GM12874 (cell line): ENCODE measurements around the gene ABTB2.

ENCODE experiments used
- TF ChIP-seq, protein P1 (sequence below): IDR thresholded peaks from 2 replicates; pipeline ENCODE4 v1.5.1; 2011; ENCODE audit warnings: low read depth, mild to moderate bottlenecking, control low read depth, low read length, moderate library complexity; ENCODE audit not compliant: insufficient read depth

ABTB2 gene

DNA sequence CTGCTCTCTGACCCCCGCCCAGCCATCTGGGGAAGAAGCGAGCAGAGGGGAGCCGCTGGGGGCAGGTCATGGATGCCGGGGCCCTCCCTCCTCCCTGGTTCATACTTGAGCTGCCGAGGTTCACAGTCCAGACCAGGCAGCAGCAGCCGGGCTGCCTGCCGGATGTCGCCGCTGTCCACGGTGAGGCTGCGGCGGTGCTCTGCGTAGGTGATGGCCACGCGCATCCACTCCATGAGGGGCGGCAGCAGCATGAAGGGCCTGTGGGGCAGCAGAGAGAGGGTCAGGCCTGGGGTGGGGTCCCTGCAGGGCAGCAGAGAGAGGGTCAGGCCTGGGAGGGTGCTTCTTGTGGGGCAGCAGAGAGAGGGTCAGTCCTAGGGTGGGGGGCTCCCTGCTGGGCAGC, 184.8 kb downstream of the ABTB2 start:
- TF ChIP-seq, protein P1, sequence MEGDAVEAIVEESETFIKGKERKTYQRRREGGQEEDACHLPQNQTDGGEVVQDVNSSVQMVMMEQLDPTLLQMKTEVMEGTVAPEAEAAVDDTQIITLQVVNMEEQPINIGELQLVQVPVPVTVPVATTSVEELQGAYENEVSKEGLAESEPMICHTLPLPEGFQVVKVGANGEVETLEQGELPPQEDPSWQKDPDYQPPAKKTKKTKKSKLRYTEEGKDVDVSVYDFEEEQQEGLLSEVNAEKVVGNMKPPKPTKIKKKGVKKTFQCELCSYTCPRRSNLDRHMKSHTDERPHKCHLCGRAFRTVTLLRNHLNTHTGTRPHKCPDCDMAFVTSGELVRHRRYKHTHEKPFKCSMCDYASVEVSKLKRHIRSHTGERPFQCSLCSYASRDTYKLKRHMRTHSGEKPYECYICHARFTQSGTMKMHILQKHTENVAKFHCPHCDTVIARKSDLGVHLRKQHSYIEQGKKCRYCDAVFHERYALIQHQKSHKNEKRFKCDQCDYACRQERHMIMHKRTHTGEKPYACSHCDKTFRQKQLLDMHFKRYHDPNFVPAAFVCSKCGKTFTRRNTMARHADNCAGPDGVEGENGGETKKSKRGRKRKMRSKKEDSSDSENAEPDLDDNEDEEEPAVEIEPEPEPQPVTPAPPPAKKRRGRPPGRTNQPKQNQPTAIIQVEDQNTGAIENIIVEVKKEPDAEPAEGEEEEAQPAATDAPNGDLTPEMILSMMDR = no peak

GRCh38 chr11:34169686-34170085, 188.1 kb downstream of the ABTB2 start:
- TF ChIP-seq, protein P1 = no peak

DNA sequence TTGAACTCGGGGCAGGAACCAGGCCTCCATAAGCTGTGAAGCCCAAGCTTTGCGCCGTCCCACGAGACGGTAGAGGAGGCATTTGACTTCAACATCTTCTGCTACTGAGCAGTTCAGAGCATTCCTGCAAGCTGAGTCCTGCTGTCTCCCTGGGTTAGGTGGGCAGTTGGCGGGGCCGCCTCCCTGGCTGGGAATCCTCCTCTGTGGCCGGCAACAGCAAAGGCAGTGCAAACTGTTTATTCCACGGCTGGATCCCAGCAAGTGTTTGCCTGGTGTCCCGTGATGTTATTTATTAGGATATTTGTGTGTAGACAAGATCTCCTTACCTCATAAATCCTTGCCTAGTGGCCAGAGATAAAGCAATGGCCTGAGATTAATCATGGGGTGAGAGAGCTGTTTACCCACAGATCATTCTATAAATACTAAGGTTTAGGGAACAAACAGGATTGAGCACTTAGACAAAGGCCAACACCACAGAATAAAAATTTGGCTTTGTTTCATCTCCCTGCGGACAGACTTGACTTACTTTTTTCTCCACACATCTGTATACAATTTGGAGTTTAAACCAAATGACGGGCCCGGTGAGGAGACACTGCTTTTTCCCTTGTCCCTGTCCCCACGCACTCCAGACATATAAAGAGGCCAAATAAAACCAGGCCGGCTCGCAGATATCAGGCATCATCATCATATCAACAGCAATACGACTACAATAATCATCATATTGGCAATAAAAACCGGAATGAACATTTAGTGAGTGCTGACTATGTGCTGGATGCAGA, 189.0 kb downstream of the ABTB2 start:
- TF ChIP-seq, protein P1 = no peak

DNA sequence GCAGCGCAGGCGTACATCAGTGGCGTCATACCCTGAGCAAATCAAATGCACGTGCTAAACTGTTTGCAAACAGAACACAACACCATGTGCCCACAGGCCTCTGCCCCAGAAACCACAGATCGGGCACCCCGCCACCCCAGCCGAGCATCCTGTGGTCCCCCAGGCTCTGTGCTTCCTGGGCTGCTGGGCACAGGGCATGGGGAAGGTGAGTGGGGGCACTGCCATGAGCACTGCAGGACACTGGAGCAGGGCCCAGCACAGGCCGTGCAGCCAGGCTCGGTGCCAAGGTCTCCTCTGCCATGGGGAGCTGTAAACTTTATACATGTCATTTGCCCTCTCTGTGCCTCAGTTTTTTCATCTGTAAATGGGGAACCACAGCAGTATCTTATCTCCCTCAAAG, 189.8 kb downstream of the ABTB2 start:
- TF ChIP-seq, protein P1 = no peak

DNA sequence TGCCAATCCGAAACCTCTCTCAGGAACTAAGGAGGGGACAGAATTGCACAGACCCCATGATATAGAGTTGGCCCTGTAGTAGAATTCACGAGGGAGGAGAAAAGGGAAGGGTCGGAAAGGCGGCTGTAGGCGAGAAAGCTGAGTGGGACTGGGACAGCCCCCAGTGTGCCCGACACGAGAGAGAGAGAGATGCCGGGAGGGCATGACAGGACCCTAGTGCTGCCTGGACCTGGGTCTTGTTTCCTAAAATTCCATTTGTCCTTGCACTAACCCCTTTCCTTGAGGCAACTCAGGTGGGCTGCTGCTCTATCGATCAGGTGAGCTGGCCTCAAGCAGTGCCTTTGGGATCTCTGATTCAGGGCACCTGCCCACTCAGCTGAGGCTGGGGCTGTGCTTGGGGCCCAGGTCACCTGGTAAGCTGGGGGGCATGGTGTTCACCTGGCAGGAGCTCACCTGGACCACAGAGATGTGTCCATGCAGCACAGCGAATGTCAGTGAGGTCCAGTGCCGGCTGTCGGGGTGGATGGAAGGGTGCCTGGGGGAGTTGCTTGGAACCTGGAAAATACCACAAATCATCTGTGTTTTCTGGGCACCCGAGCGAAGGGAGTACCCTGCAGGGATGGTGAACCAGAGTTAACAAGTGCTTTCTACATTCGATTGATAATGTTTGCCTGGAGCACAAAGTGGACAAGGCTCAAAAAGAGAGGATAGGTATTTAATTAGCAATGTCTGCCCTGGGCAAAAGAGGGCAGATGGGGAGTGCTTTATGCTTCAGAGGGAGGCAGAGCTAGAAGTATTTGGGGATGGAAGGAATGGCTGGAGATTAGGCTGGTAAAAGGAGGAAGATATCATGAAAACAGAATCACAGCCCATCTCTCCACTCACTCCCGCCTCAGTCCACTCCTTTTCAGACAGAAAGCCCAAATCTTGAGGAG, 190.7 kb downstream of the ABTB2 start:
- TF ChIP-seq, protein P1 = no peak

DNA sequence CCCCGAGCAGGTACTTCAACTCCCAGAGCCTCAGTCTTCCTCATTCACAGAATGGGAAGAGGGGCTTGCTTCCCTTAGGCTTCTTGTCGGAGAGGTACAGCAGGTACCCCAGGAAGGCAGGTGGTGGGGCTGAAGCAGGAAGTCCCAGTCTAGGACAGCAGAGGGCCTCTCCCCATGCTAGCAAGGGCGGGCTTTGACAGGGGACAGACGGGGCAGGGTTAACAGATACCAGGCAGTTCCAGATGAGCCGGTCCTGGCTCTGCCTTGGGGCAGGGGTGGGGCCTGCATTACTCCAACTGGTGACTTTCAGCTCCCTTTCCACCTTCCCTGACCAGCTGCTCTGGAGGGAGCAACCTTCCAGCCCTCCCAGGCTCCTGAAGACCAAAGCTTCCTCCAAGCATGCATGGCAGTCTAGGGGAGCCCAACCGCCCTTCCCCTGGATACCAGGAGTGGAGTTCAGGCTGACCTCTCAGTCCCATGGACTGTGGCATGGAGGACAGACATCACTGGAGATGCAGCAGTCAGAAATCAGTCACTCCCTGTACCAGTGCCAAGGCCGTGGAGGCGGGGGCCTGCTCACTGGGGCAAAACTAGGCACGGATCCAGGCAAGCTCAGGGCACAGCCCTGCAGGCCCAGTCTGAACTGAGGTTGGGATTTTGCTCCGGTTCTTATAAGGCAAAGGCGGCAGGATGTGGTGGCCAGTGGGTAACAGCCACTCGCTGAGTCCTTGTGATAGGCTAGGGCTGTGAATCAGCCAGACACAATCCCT, 191.8 kb downstream of the ABTB2 start:
- TF ChIP-seq, protein P1 = no peak

GRCh38 chr11:34165121-34165520, 192.7 kb downstream of the ABTB2 start:
- TF ChIP-seq, protein P1 = no peak
